IMR-90 (cell line): ENCODE data around the gene IQSEC1. TPM values are rescaled to one million over a fixed set of nuclear protein-coding genes. Genes with fewer than 3 reads are reported as not detected.

Experiments used
- ATAC-seq: fragments of 200-7000 bp; cut with Tn5 transposase; 2 replicates; pipeline ENCODE4 v1.9.1; 2020; ENCODE audit warnings: low read depth, mild to moderate bottlenecking, moderate library complexity
- BruUV-seq: library from RNA; stranded (reverse); fragments of 400-500 nt; replicated peaks from 2 replicates; lab custom pipeline; 2021; lab: Mats Ljungman, UMichigan
- CTCF ChIA-PET: fragments of 300-600 bp; formaldehyde crosslinking; extraction: SDS; loops from one replicate; lab custom pipeline; 2021; ENCODE audit warnings: antibody characterized with exemption; lab: Yijun Ruan, JAX
- POLR2A ChIA-PET: fragments of 300-600 bp; sonication (Branson Sonifier 250); formaldehyde crosslinking; loops from one replicate; lab custom pipeline; 2022; ENCODE audit warnings: antibody characterized with exemption; ENCODE audit not compliant: unreplicated experiment; lab: Charles Lee
- DNase-seq: peaks from one replicate; pipeline ENCODE4 v3.0.0; 2013
- H2AFZ ChIP-seq: replicated peaks from 2 replicates; pipeline ENCODE3; 2013; ENCODE audit warnings: low read length, mild to moderate bottlenecking; ENCODE audit not compliant: poor library complexity
- H2AK5ac ChIP-seq: 2 replicates; pipeline ENCODE4 v1.6.1; 2013; ENCODE audit warnings: low read depth, low read length, inconsistent platforms
- H2AK9ac ChIP-seq: replicated peaks from 2 replicates; pipeline ENCODE3; 2013; ENCODE audit warnings: mild to moderate bottlenecking, low read depth, low read length, moderate library complexity; ENCODE audit not compliant: poor library complexity
- H2BK120ac ChIP-seq: 2 replicates; pipeline ENCODE4 v1.6.1; 2013; ENCODE audit warnings: low read depth, low read length, inconsistent platforms
- H2BK15ac ChIP-seq: 3 replicates; pipeline ENCODE4 v1.6.1; 2013; ENCODE audit warnings: low read depth, low read length, inconsistent platforms
- H2BK20ac ChIP-seq: 2 replicates; pipeline ENCODE4 v1.6.1; 2013; ENCODE audit warnings: low read depth, mild to moderate bottlenecking, inconsistent platforms, low read length, moderate library complexity
- H2BK5ac ChIP-seq: 2 replicates; pipeline ENCODE4 v1.6.1; 2013; ENCODE audit warnings: mild to moderate bottlenecking, low read depth, low read length, inconsistent platforms; ENCODE audit not compliant: poor library complexity, severe bottlenecking
- H3K14ac ChIP-seq: replicated peaks from 2 replicates; pipeline ENCODE4 v1.6.1; 2013; ENCODE audit warnings: low read depth, low read length, inconsistent platforms
- H3K18ac ChIP-seq: 2 replicates; pipeline ENCODE4 v1.6.1; 2013; ENCODE audit warnings: low read depth, low read length, control low read depth
- H3K23ac ChIP-seq: 2 replicates; pipeline ENCODE4 v1.6.1; 2013; ENCODE audit warnings: low read depth, low read length, inconsistent platforms
- H3K27ac ChIP-seq: 2 replicates; pipeline ENCODE4 v1.5.1; 2013; ENCODE audit warnings: mild to moderate bottlenecking, control low read depth, low read length; ENCODE audit not compliant: insufficient read depth
- H3K27me3 ChIP-seq: 2 replicates; pipeline ENCODE4 v1.6.1; 2013; ENCODE audit warnings: low read length; ENCODE audit not compliant: control insufficient read depth, insufficient read depth
- H3K36me3 ChIP-seq: 2 replicates; pipeline ENCODE4 v1.6.1; 2013; ENCODE audit warnings: low read length, mixed read lengths; ENCODE audit not compliant: control insufficient read depth, insufficient read depth
- H3K4ac ChIP-seq: 2 replicates; pipeline ENCODE4 v1.6.1; 2013; ENCODE audit warnings: low read depth, low read length, inconsistent platforms
- H3K4me1 ChIP-seq: 2 replicates; pipeline ENCODE4 v1.6.1; 2013; ENCODE audit warnings: low read length, mixed read lengths; ENCODE audit not compliant: control insufficient read depth, insufficient read depth
- H3K4me2 ChIP-seq: 2 replicates; pipeline ENCODE4 v1.6.1; 2013; ENCODE audit warnings: low read depth, mild to moderate bottlenecking, control low read depth, low read length, moderate library complexity
- H3K4me3 ChIP-seq: 2 replicates; pipeline ENCODE4 v1.5.1; 2013; ENCODE audit warnings: low read depth, mild to moderate bottlenecking, control low read depth, low read length, moderate library complexity; ENCODE audit not compliant: insufficient read depth
- H3K56ac ChIP-seq: 2 replicates; pipeline ENCODE4 v1.6.1; 2013; ENCODE audit warnings: low read length, inconsistent platforms; ENCODE audit not compliant: insufficient read depth; ENCODE audit errors: extremely low read depth
- H3K79me1 ChIP-seq, 2 experiments: 2 replicates each; pipeline ENCODE4 v1.6.1; 2013; ENCODE audit warnings: low read length in 2 of 2, inconsistent platforms in 1 of 2, low read depth in 1 of 2
- H3K9ac ChIP-seq: 2 replicates; pipeline ENCODE4 v1.6.1; 2013; ENCODE audit warnings: low read depth, low read length, control low read depth
- H3K9me1 ChIP-seq: 2 replicates; pipeline ENCODE4 v1.6.1; 2013; ENCODE audit warnings: low read length, inconsistent platforms; ENCODE audit not compliant: insufficient read depth
- H3K9me3 ChIP-seq: 2 replicates; pipeline ENCODE4 v1.6.1; 2013; ENCODE audit warnings: low read length; ENCODE audit not compliant: control insufficient read depth, insufficient read depth
- H4K20me1 ChIP-seq: 2 replicates; pipeline ENCODE4 v1.6.1; 2013; ENCODE audit warnings: low read length, inconsistent platforms; ENCODE audit not compliant: insufficient read depth
- H4K5ac ChIP-seq: 2 replicates; pipeline ENCODE4 v1.6.1; 2013; ENCODE audit warnings: mild to moderate bottlenecking, low read depth, low read length, control low read depth
- H4K8ac ChIP-seq, 2 experiments: 2 replicates each; pipeline ENCODE4 v1.6.1; 2013; ENCODE audit warnings: low read depth in 2 of 2, low read length in 2 of 2, control low read depth in 1 of 2, inconsistent platforms in 1 of 2
- H4K91ac ChIP-seq: 2 replicates; pipeline ENCODE4 v1.6.1; 2013; ENCODE audit warnings: low read depth, low read length, inconsistent platforms; ENCODE audit not compliant: insufficient read depth
- BHLHE40 ChIP-seq: fragments of 150-350 bp; IDR thresholded peaks from 2 replicates; pipeline ENCODE4 v1.6.1; 2016; ENCODE audit warnings: mild to moderate bottlenecking, low read depth, low read length
- ELK1 ChIP-seq: fragments of 150-350 bp; IDR thresholded peaks from 2 replicates; pipeline ENCODE4 v1.6.1; 2016; ENCODE audit warnings: low read depth, mild to moderate bottlenecking, low read length, moderate library complexity, borderline replicate concordance
- MAFK ChIP-seq: IDR thresholded peaks from 2 replicates; pipeline ENCODE4 v1.6.1; 2012; ENCODE audit warnings: low read depth, low read length, improper control_type of control experiment
- WGBS, 2 experiments: methylation state at CpG; one replicate each; pipeline versions ENCODE4 v1.1.5 to v1.1.7; 2013; ENCODE audit warnings: missing lambda C conversion rate in 2 of 2; ENCODE audit not compliant: insufficient read length in 1 of 2; ENCODE audit errors: extremely low coverage in 2 of 2; 5-methylcytosine and 5-hydroxymethylcytosine counted together
- dilution Hi-C: fragments of 300-500 bp; cut with HindIII; formaldehyde crosslinking; loops from one replicate; pipeline ENCODE4 v1.14.3; 2018; ENCODE audit warnings: low sequenced_read_pairs; ENCODE audit not compliant: unreplicated experiment
- in situ Hi-C: fragments of 300-500 bp; cut with MboI; formaldehyde crosslinking; loops from 3 replicates; pipeline ENCODE4 v1.14.3; 2019; ENCODE audit warnings: low sequenced_read_pairs, inconsistent platforms, mixed read lengths
- intact Hi-C: fragments of 100-400 bp; cut with micrococcal nuclease; formaldehyde crosslinking; loops from 2 replicates; pipeline ENCODE4 v1.10.0; 2022
- polyA plus RNA-seq, 3 experiments: library from polyadenylated mRNA; depleted of rRNA; stranded (reverse); fragments of >200 nt; gene quantifications; 2 replicates each; pipeline ENCODE4 v1.2.3, GENCODE V29; 2012; ENCODE audit warnings: low replicate concordance in 1 of 3
- total RNA-seq: library from RNA; depleted of rRNA; stranded (reverse); fragments of >200 nt; gene quantifications from 2 replicates; pipeline ENCODE4 v1.2.3, GENCODE V29; 2012

Gene IQSEC1
- total and polyA plus RNA-seq, 2 of the 4 experiments (the other 2 are of a cell fraction), result 5.9 to 11.9 TPM

GRCh38 chr3:13066236-13066635 lies 7.0 kb downstream of the IQSEC1 start:
- Histone ChIP-seq H3K14ac (no peak overlapping the region), H4K91ac (no peak overlapping the region), H3K27me3 (peaks cover 23% of the 10 kb centered on the region; the same call in 1 of the 2 replicates), H2AFZ (no peak overlapping the region), H4K8ac (no peak overlapping the region), H3K4me1 (no peaks in the 10 kb centered on the region), H2BK20ac (no peak overlapping the region), H3K4me3 (no peak overlapping the region), H4K5ac (no peak overlapping the region), H2BK120ac (no peak overlapping the region), H3K23ac (no peak overlapping the region), H3K79me1 (no peaks in the 10 kb centered on the region), H2AK5ac (no peak overlapping the region), H3K27ac (no peak overlapping the region), H4K20me1 (no peaks in the 10 kb centered on the region), H2BK5ac (no peak overlapping the region), H3K9ac (no peak overlapping the region), H3K56ac (no peak overlapping the region), H2BK15ac (no peak overlapping the region), H3K9me1 (no peaks in the 10 kb centered on the region), H3K4me2 (no peak overlapping the region), H3K9me3 (no peaks in the 10 kb centered on the region), H3K36me3 (no peaks in the 10 kb centered on the region), H2AK9ac (peak overlapping the region; percentile 28), H3K4ac (no peak overlapping the region), H3K18ac (no peak overlapping the region)
- DNase-seq (no peak), ATAC-seq (no peak)
- CTCF ChIA-PET, result no interaction called here
- 80% methylated on average over 1 of the region's 11 CpGs; no CpG with 5 or more reads in 1 of the 2 experiments for WGBS, 2 experiments
- BruUV-seq, result no TSS peak
- POLR2A ChIA-PET, result no interaction called here
- intact Hi-C loops (no loop called here), in situ Hi-C loops (no loop called here), dilution Hi-C loops (no loop called here)
- TF ChIP-seq MAFK, result no peak
- TF ChIP-seq ELK1, result no peak
- no peak for TF ChIP-seq BHLHE40
